NT2/D1 (cell line): ENCODE results near the gene RNF214.

Experiments
- SUZ12 ChIP-seq: IDR thresholded peaks from 2 replicates; pipeline ENCODE4 v1.6.1; 2011; ENCODE audit not compliant: insufficient read length, insufficient read depth; ENCODE audit errors: extremely low read depth
- YY1 ChIP-seq: IDR thresholded peaks from 2 replicates; pipeline ENCODE4 v1.6.1; 2011; ENCODE audit not compliant: insufficient read length, insufficient read depth
- ZNF274 ChIP-seq: IDR thresholded peaks from 2 replicates; pipeline ENCODE4 v1.6.1; 2011; ENCODE audit warnings: mild to moderate bottlenecking, low read depth, low read length

DNA sequence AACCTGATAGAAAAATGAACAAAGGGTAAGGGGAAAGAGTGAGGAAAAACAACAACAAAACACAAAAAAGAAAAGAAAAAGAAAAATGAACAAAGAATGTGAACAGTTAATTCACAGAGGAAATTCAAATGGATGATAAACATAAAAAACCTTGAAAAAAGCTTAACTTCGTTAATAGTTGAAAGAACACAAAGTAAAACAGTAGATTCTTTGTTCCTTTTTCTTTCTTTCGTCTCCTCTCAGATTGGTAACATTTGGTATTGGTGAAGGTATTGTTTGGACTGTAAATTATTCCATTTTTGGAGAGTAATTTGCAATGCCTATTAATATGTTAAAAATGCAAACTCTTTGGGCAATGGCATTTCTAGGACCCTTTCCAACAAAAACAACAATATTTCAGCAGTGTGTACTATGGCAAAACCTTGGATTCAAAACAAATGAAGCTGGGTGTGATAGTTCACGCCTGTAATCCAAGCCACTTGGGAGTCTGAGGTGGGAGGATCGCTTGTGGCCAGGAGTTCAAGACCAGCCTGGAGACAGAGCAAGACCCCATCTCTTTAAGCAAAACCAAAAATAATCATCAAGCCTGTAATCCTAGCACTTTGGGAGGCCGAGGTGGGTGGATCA, 86.9 kb downstream of the RNF214 start:
- TF ChIP-seq SUZ12, result no peak
- TF ChIP-seq ZNF274, result no peak
- no peak for TF ChIP-seq YY1
